HG02642 (cell line): ENCODE measurements around the gene HSPA14.
A peak's percentile ranks its signal among the peaks of the same experiment; 100 is the strongest.
"Not testable (repeated sequence)": the region's sequence is repeated elsewhere in the genome, so short reads cannot be mapped to it uniquely, and the experiment has no call there.

ENCODE experiments used
- ATAC-seq: cut with Tn5 transposase; IDR thresholded peaks from one replicate; pipeline ENCODE4 v1.9.1; 2021; ENCODE audit warnings: mild to moderate bottlenecking; ENCODE audit not compliant: unreplicated experiment, poor library complexity

The HSPA14 gene

DNA sequence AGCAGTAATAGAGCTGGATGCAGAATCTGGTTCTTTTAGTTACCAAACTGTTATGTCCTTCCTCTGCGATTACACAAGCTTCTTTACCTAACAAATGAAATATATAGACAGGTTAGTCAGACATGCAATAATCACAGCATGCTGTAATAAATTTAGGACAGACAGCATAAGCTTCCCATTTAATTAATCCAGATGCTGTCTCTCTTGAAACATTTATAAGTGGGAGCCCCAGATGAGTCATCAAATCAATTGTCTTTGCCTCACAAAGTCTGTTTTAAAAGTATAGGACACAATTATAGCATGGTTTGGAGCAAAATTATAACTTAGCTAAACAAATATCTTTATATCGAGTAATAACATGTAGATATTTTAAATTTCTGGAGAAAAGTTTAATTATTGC, 1.9 kb upstream of the HSPA14 start:
- no peak for ATAC-seq

DNA sequence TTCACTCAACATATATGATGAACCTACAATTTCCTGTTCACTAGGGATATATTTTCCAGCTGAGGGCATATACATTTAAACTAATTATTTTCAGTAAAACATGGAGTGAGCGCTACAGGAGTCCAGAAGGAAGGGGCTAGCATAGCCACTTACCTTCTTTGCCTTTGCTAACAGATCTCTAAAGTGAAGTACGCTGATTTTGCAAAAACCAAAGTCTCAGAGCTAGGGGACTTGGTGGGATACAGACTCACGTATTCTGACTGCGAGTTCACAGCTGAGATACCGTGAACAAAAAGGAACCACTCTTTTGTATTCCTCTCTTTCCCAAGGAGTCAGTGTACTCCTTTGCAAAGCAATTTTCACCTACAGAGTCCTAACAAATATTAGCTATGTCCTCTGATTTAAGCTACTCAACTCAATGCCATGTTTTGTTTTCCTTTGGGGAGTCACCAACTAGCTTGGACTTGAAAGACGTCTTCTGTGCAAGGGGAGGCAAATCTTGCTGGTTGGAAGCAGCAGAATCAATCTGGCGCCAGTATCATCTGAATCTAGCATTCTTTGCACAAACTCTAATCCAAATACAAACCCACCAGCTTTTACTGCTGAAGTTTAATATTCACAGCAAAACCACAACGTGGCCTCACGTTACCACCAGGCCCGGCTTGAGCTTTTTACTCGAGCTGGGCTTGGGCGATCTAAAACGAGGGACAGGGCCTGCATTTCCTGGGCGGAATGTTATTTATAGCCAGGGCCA, 926 bp upstream of the HSPA14 start:
- ATAC-seq = no peak

DNA sequence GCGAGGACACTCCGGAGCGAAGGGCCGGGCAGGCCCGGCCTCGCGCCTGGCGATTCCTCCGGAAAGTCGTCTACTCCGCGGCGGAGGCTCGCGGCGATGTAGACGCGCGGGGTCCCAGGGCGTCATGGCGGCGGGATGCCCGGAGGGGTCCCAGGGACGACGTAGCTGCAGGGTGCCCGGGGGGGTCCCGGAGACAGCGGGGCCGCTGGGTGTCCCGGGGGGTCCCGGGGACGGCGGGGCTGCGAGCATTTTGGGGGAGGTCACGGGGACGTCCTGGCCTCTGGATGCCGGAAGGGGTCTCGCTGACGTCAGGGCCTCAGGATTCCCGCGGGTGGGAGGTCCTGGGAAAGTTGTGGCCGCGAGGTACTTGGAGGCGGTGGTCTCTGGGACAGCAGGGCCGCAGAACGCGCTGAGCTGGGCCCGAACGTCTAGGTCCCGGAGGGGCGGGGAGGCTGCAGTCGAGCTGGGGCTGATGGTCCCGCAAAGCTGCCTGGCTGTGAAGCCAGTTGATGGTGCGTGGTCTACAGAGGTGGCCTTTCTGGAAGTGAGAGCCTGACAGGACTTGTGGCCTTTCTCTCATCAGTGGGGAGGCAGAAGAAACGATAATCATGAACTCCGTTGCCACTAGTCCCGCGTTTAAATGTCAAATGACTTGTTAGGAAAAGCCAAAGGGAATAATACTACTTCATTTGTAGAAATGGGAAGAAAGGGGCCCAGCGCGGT, 637 bp downstream of the HSPA14 start:
- peak; percentile 12 for ATAC-seq

DNA sequence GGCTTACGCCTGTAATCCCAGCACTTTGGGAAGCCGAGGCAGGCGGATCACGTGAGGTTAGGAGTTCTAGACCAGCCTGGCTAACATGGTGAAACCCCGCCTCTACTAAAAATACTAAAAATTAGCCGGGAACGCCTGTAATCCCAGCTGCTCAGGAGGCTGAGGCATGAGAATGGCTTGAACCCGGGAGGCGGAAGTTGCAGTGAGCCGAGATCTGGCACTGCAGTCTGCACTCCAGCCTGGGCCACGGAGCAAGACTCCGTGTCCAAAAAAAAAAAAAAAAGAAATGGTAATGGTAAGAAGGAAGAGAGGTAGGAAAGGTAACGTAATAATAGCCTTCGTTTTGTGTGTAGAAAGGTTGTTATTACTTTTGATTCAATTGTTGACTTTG, 1.2 kb downstream of the HSPA14 start:
- no peak for ATAC-seq

DNA sequence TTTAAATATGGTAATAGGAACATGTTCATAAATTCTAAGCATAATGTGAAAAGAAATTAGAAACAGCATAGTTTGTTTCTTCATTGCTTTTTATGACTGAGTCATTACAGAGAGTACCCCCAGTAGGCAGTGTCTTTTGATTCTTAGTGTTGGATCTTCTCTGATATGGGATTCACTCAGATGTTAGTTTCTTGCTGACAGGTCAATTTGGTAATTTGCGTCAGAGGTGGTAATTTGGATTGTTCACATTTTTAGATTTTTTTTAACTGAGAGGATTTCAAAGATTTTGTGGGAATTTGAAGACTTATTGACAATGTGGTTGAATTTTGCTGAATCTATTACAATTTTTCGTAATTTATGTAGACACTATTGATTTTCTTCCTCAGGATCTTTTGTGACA, 2.1 kb downstream of the HSPA14 start:
- no peak for ATAC-seq

DNA sequence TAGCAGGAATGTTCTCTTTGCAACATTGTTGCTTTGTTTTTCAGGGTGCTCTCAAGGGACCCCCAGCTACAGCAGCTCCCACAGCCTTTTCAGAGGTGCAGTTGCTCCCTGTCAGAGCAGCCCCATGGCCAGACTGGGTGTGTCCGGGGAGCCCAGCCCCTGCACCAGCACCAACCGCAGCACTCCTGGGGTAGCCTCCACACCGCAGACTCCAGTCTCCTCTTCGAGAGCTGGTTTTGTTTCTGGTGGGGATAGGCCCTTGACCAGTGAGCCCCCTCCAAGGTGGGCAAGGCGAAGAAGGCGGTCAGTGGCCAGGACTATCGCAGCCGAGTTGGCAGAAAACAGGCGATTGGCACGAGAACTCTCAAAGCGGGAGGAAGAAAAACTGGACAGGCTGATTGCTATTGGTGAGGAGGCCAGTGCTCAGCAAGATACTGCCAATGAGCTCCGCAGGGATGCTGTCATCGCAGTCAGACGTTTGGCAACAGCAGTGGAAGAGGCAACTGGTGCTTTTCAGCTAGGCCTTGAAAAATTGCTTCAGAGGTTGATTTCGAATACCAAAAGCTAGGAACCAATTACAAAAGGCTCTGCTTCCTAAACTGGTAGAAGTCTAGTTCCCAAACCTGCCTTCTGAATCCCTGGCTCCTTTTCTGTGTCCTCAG, 5.4 kb downstream of the HSPA14 start:
- no peak for ATAC-seq

DNA sequence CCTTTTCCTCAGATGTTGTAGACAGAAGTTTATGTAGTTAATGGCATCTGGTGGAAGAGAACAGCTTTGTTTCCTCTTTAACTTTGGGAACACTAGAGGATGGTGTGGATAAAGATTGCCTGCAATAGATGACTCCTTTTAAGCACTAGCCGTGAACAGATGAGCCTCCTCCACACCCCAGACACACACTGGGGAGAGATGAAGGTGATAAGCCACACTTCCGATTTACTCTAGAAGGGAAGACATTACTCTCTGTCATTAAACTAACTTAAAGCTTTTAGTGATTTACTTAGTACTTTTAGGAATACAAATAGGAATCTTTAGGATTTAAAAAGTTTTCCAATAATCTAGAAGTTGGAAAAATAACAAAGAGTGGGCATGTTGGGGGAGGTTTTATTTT, 6.8 kb downstream of the HSPA14 start:
- no peak for ATAC-seq

DNA sequence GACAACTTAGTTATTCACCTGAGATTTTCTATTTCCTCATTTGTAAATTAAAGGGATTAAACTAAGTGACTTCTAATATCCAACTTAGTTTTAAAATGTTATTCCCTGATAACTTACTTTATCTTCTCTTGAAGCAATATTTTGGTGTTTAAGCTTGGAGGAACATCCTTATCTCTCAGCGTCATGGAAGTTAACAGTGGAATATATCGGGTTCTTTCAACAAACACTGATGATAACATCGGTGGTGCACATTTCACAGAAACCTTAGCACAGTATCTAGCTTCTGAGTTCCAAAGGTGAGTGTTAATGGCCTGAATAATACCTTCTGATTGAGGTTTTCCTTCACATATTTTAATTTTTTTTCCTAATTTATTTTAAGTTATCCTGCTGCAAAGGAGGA, 14.1 kb downstream of the HSPA14 start:
- no peak for ATAC-seq

DNA sequence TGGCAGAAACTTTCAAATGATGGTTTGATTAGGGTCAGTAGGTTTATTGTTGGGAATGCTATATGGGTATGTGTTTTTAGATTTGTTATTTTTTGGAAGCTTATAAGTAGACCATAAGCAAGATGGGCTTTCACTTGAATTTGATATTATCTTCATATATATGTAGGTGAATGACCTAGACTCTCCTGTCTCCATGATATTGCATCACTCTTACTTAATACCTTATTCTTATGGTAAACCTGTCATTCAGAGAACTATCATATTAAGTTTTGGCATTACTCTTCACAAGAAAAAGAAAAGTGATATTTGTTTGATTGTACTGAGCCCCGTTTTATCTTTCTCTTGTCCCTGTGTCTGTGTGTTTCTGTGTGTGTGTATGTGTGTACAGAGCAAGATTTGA, 17.3 kb downstream of the HSPA14 start:
- no peak for ATAC-seq

DNA sequence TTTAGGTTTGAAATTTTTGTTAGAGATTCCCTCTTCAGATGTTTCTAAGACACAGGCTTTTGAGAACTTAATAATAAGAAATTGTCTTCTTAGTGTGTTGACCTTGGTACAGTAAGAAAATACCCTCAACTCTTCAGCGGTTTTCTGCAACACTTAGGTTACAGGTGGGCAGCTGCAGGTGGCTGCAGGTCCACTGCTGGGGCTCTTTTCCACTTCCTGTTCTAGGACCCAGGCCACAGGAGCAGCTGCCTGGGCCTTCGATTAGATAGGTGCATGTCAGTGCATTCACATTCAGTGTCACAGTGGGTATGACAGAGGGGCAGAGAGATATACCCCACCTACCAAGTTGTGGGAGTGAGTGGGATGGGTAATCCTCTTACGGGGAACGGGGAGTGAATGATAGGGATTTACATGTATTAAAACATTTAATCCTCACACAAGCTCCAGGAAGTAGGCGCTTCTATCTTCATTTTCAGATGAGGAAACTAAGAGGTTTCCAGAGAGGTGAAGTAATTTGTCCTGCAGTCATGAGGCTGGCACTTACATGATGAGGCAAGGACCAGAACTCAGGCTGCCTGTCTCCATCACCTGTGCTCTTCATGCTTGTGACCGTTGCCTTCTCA, 20.3 kb downstream of the HSPA14 start:
- ATAC-seq = no peak

DNA sequence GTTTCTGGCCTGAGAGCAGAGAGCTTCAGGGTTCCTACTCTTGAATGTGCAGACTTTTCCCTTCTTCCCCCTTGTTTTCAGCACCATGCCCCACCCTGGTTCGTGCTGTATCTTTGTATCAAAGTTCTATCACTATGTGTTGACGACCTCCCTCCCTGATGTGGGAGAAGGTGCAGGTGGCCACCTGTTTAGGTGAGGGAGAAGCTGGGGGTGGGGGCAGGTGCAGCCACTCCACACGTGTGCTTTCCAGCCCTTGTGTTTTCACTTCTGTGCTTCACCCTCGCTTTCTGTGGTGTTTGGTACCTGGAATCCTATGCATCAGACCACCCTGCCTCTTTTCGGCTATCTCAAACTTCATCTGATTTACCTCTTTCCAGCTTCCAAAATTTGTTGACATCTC, 20.9 kb downstream of the HSPA14 start:
- no peak for ATAC-seq

DNA sequence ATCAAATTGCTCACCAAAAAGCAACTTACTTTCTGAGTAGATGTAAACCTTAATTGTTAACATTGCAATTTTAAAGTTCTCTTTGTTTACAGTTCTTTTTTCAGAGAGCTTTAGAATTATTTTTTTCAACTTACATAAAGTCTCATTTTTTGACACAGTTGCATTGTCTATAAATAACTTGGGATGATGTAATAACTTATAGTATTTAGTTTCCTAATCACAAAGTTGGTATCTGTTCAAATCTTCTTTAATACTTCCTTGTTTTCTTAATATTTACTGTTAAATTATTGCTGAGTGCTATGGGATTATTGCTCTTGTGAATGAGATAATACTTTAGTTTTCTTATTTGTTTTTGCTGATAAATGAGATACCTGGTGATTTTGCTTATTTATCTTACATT, 21.7 kb downstream of the HSPA14 start:
- ATAC-seq = no peak

DNA sequence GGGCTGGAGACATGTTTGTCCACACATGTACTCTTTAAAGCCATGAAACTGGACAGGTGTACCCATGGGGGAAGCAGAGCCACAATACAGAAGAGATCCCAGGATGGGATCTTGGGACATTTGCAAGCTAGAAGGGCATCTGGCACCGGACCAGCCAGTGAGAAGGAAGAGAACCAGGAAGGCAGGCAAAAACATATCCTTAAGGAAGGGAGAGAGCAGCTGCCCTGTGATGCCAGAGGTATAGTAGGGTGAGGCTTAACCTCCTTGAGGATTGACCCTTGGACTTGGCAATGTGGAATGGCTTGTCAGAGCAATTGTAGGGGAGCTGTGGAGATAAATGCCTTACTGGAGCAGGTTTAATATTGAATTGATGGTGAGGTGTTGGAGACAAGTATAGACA, 22.7 kb downstream of the HSPA14 start:
- ATAC-seq = no peak

DNA sequence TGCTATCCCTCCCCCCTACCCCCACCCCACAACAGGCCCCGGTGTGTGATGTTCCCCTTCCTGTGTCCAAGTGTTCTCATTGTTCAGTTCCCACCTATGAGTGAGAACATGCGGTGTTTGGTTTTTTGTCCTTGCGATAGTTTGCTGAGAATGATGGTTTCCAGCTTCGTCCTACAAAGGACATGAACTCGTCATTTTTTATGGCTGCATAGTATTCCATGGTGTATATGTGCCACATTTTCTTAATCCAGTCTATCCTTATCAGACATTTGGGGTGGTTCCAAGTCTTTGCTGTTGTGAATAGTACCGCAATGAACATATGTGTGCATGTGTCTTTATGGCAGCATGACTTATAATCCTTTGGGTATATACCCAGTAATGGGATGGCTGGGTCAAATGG, 26.4 kb downstream of the HSPA14 start:
- not testable (repeated sequence) for ATAC-seq

DNA sequence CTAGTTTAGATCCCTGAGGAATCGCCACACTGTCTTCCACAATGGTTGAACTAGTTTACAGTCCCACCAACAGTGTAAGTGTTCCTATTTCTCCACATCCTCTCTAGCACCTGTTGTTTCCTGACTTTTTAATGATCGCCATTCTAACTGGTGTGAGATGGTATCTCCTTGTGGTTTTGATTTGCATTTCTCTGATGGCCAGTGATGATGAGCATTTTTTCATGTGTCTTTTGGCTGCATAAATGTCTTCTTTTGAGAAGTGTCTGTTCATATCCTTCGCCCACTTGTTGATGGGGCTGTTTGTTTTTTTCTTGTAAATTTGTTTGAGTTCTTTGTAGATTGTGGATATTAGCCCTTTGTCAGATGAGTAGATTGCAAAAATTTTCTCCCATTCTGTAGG, 26.8 kb downstream of the HSPA14 start:
- ATAC-seq = not testable (repeated sequence)

DNA sequence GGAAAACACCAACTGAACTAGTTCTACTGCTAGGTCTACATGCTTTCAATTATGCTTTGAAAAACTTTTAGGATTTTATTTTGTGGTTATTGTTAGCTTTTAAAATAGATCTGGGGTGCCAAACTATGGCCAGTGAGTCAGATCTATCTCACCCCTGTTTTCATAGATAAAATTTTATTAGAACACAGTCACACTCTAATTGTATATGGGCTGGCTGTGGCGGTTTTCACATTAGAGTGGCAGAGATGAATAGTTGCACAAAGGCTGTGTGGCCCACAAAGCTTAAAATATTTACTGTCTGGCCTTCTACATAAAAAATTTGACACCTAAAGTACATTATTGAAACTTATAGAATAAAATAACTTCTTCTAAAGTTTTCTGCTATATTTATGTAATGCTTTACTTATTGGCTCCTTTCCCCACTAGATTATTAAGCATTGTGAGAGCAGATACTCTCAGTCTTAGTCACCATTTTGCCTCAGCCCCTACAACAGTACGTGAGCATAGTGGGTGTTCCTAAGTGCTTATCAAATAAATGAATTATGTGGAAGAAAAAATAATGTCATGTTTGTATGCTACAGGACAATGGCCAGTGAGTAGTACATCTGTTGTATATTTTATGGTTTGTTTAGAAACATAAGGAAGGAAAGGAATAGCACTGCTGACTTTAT, 35.1 kb downstream of the HSPA14 start:
- no peak for ATAC-seq

DNA sequence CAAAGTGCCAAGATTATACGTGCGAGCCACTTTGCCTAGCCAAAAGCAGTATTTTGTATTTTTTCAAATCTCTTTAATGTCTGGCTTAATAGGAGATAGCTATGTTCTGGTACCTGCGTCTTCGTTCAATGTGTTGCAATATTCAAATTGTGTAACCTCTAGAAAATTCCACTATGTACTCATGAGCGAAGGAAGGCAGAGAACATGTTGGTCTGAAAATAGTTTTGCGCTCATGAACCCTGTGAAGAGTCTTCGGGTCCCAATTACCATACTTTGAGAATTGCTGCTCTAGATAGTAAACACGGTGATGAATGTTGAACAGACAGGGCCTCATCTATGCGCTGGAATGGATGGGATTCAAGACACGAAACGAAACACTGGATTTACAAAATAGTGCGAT, 37.8 kb downstream of the HSPA14 start:
- no peak for ATAC-seq

DNA sequence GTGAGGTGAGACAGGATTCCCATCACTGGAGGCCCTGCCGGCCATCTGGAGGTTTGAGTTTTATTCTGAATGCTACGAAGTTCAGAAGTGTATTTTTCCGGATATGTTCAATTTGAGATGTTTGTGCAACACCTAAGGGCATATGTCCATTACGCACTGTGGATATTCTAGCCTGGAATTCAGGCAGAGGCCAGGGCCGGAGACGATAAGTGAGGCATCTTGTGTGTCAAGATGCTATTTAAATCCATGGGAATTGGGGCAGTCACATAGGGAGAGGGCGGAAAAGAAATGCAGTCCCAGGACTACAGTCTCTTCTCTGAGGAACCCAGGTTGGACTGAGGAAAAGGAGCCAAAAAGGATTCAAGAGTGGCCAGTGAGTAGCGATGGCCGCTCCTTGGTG, 38.7 kb downstream of the HSPA14 start:
- no peak for ATAC-seq

DNA sequence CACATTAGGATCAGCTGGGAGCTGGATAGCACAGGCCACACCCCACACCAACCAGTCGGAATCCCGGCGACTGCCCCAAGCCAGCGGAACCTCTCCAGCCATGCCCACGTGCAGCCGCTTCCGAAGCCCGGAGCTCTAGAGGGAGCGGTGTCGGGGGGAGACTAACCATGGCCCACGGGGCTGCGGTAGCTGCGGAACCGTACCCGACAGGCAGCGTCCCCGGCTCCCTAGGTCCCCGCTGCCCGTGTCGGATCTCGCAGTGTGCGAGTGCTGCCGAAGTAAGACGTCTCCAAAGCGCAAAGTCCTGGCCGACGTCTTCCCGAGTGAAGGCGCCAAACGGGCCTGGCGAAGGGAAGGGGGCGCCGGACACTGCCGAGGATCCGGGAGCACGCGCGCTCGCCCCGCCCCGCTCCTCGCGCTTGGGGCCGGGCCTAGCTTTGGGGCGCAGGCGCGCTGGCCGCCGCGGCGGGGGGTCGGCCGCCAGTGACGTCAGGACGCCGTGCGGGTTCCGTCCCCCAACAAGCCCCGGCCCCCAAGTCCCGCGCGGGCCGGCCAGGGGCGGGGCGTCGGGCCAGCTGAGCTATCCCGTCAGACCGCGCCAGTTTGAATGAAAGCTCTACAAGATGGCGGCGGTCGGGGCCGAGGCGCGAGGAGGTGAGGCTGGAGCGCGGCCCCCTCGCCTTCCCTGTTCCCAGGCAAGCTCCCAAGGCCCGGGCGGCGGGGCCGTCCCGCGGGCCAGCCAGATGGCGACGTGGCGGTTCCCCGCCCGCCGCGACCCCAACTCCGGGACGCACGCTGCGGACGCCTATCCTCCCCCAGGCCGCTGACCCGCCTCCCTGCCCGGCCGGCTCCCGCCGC, 40.4 kb downstream of the HSPA14 start, which contains the start of gene SUV39H2:
TSS of gene SUV39H2 (plus strand) at position 601 of the 858 bp plus-strand sequence. CDS start at position 624, 23 bp downstream.
- peak; percentile 95 for ATAC-seq
